K562 (cell line): ENCODE results near the gene LTBP1. TPM values are rescaled to one million over a fixed set of nuclear protein-coding genes. Genes with fewer than 3 reads are reported as not detected.

Experiments used
- FOXO4 ChIP-seq: fragments of 450-650 bp; formaldehyde crosslinking; IDR thresholded peaks from 2 replicates; pipeline ENCODE4 v1.4.0; 2020; ENCODE audit warnings: mild to moderate bottlenecking, moderate library complexity
- GABPB1 ChIP-seq: sonication (generic); formaldehyde crosslinking; IDR thresholded peaks from 2 replicates; pipeline ENCODE4 v1.8.0; 2022; ENCODE audit warnings: mild to moderate bottlenecking, missing genetic modification reagents
- KLF16 ChIP-seq: IDR thresholded peaks from 2 replicates; pipeline ENCODE4 v1.6.1; 2016; ENCODE audit warnings: antibody characterized with exemption
- MEF2A ChIP-seq: IDR thresholded peaks from 2 replicates; pipeline ENCODE4 v1.6.1; 2011; ENCODE audit warnings: low read depth, mild to moderate bottlenecking, low read length, moderate library complexity; ENCODE audit not compliant: control insufficient read depth
- MEF2D ChIP-seq: conservative IDR thresholded peaks from 2 replicates; pipeline ENCODE4 v1.6.1; 2016; ENCODE audit warnings: low read depth, missing genetic modification characterization, missing compliant biosample characterization
- MYC ChIP-seq, 2 experiments: fragments of 250-450 bp in 1 of 2; sonication (Bioruptor Pico) in 1 of 2; IDR thresholded peaks; 2 replicates each; pipeline versions ENCODE4 v1.5.1 to v1.6.1; 2012 to 2021; ENCODE audit warnings: low read depth in 2 of 2, borderline replicate concordance in 1 of 2, improper control_type of control experiment in 1 of 2, low read length in 1 of 2, mild to moderate bottlenecking in 1 of 2, moderate library complexity in 1 of 2
- PRMT5 ChIP-seq: sonication (generic); formaldehyde crosslinking; IDR thresholded peaks from 2 replicates; pipeline ENCODE4 v1.5.0; 2020; ENCODE audit warnings: missing genetic modification reagents
- U2AF2 ChIP-seq: fragments of 200-400 bp; formaldehyde crosslinking; optimal IDR thresholded peaks from 2 replicates; pipeline ENCODE3; 2017; ENCODE audit warnings: low read depth, mild to moderate bottlenecking, low read length
- USF1 ChIP-seq: sonication (generic); formaldehyde crosslinking; IDR thresholded peaks from 2 replicates; pipeline ENCODE4 v1.9.0; 2022; ENCODE audit warnings: mild to moderate bottlenecking, missing genetic modification reagents
- ZNF699 ChIP-seq: fragments of 250-450 bp; sonication (Bioruptor Pico); IDR thresholded peaks from 2 replicates; pipeline ENCODE4 v1.8.0; 2021; ENCODE audit warnings: mild to moderate bottlenecking, moderate library complexity; ENCODE audit not compliant: insufficient replicate concordance
- ZNF75A ChIP-seq: fragments of 450-650 bp; formaldehyde crosslinking; IDR thresholded peaks from 2 replicates; pipeline ENCODE4 v1.4.0; 2020; ENCODE audit warnings: mild to moderate bottlenecking
- ZNF764 ChIP-seq: fragments of 250-450 bp; sonication (Bioruptor Pico); IDR thresholded peaks from 2 replicates; pipeline ENCODE4 v1.4.0; 2020; ENCODE audit warnings: low read depth, mild to moderate bottlenecking, moderate library complexity
- polyA plus RNA-seq, 8 experiments: library from polyadenylated mRNA; depleted of rRNA in 4 of 8; stranded (reverse) in 5 of 8; unstranded in 3 of 8; fragments of >200 nt; fragmentation: Nextera tagmentation in 2 of 8; fragmentation: Illumina TruSeq in 1 of 8; extraction: Ambion mirVana in 2 of 8; extraction: Trizol in 1 of 8; gene quantifications; 2 replicates each; pipeline versions ENCODE4 v1.2.1 to v1.2.3, GENCODE V29; 2011 to 2014; ENCODE audit warnings: inconsistent platforms in 1 of 8, missing spikeins in 1 of 8
- total RNA-seq, 7 experiments: library from RNA; depleted of rRNA in 6 of 7; stranded (reverse); fragments of >200 nt in 6 of 7; fragmentation: Illumina TruSeq in 2 of 7; extraction: Trizol in 2 of 7; gene quantifications; 2 replicates each; pipeline versions ENCODE4 v1.2.1 to v1.2.3, GENCODE V29; 2011 to 2021; ENCODE audit warnings: low replicate concordance in 1 of 7
- TF ChIP-seq, protein P1 (sequence below): fragments of 450-650 bp; IDR thresholded peaks from 2 replicates; pipeline ENCODE4 v1.6.1; 2016; ENCODE audit warnings: mild to moderate bottlenecking, moderate library complexity
- TF ChIP-seq, protein P2 (sequence below), 2 experiments: fragments of 450-650 bp in 1 of 2; sonication (generic) in 1 of 2; formaldehyde crosslinking; conservative IDR thresholded peaks; 2 replicates each; pipeline versions ENCODE4 v1.4.0 to v1.8.1; 2020 to 2022; ENCODE audit warnings: mild to moderate bottlenecking in 1 of 2, missing genetic modification reagents in 1 of 2

LTBP1 gene
- total and polyA plus RNA-seq, 9 of the 15 experiments (the other 6 are each of a cell fraction or from before 2014, with no cell fraction given), result 3.6 to 16.4 (median 8.5) TPM

GRCh38 chr2:33444967-33445366 lies 498.2 kb downstream of the LTBP1 start (continued):
- TF ChIP-seq, protein P1, sequence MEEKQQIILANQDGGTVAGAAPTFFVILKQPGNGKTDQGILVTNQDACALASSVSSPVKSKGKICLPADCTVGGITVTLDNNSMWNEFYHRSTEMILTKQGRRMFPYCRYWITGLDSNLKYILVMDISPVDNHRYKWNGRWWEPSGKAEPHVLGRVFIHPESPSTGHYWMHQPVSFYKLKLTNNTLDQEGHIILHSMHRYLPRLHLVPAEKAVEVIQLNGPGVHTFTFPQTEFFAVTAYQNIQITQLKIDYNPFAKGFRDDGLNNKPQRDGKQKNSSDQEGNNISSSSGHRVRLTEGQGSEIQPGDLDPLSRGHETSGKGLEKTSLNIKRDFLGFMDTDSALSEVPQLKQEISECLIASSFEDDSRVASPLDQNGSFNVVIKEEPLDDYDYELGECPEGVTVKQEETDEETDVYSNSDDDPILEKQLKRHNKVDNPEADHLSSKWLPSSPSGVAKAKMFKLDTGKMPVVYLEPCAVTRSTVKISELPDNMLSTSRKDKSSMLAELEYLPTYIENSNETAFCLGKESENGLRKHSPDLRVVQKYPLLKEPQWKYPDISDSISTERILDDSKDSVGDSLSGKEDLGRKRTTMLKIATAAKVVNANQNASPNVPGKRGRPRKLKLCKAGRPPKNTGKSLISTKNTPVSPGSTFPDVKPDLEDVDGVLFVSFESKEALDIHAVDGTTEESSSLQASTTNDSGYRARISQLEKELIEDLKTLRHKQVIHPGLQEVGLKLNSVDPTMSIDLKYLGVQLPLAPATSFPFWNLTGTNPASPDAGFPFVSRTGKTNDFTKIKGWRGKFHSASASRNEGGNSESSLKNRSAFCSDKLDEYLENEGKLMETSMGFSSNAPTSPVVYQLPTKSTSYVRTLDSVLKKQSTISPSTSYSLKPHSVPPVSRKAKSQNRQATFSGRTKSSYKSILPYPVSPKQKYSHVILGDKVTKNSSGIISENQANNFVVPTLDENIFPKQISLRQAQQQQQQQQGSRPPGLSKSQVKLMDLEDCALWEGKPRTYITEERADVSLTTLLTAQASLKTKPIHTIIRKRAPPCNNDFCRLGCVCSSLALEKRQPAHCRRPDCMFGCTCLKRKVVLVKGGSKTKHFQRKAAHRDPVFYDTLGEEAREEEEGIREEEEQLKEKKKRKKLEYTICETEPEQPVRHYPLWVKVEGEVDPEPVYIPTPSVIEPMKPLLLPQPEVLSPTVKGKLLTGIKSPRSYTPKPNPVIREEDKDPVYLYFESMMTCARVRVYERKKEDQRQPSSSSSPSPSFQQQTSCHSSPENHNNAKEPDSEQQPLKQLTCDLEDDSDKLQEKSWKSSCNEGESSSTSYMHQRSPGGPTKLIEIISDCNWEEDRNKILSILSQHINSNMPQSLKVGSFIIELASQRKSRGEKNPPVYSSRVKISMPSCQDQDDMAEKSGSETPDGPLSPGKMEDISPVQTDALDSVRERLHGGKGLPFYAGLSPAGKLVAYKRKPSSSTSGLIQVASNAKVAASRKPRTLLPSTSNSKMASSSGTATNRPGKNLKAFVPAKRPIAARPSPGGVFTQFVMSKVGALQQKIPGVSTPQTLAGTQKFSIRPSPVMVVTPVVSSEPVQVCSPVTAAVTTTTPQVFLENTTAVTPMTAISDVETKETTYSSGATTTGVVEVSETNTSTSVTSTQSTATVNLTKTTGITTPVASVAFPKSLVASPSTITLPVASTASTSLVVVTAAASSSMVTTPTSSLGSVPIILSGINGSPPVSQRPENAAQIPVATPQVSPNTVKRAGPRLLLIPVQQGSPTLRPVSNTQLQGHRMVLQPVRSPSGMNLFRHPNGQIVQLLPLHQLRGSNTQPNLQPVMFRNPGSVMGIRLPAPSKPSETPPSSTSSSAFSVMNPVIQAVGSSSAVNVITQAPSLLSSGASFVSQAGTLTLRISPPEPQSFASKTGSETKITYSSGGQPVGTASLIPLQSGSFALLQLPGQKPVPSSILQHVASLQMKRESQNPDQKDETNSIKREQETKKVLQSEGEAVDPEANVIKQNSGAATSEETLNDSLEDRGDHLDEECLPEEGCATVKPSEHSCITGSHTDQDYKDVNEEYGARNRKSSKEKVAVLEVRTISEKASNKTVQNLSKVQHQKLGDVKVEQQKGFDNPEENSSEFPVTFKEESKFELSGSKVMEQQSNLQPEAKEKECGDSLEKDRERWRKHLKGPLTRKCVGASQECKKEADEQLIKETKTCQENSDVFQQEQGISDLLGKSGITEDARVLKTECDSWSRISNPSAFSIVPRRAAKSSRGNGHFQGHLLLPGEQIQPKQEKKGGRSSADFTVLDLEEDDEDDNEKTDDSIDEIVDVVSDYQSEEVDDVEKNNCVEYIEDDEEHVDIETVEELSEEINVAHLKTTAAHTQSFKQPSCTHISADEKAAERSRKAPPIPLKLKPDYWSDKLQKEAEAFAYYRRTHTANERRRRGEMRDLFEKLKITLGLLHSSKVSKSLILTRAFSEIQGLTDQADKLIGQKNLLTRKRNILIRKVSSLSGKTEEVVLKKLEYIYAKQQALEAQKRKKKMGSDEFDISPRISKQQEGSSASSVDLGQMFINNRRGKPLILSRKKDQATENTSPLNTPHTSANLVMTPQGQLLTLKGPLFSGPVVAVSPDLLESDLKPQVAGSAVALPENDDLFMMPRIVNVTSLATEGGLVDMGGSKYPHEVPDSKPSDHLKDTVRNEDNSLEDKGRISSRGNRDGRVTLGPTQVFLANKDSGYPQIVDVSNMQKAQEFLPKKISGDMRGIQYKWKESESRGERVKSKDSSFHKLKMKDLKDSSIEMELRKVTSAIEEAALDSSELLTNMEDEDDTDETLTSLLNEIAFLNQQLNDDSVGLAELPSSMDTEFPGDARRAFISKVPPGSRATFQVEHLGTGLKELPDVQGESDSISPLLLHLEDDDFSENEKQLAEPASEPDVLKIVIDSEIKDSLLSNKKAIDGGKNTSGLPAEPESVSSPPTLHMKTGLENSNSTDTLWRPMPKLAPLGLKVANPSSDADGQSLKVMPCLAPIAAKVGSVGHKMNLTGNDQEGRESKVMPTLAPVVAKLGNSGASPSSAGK, result no peak
- TF ChIP-seq PRMT5 (CRISPR knock-in tag) (no peak), MYC (IDR thresholded peaks at IDR 0.05; ENCODE audit: low read depth, low read length) (no peak), MYC (CRISPR knock-in tag; IDR thresholded peaks at IDR 0.05; ENCODE audit: borderline replicate concordance, low read depth) (no peak), ZNF75A (CRISPR knock-in tag) (no peak), ZNF764 (CRISPR knock-in tag) (no peak), FOXO4 (CRISPR knock-in tag) (no peak), GABPB1 (CRISPR knock-in tag) (no peak), USF1 (no peak), ZNF699 (CRISPR knock-in tag) (no peak), MEF2A (0 out of 2 replicates have a peak, but pooled peaks have one; percentile 55), U2AF2 (no peak), KLF16 (no peak), MEF2D (tag) (peak; percentile 87)
- TF ChIP-seq, protein P2, sequence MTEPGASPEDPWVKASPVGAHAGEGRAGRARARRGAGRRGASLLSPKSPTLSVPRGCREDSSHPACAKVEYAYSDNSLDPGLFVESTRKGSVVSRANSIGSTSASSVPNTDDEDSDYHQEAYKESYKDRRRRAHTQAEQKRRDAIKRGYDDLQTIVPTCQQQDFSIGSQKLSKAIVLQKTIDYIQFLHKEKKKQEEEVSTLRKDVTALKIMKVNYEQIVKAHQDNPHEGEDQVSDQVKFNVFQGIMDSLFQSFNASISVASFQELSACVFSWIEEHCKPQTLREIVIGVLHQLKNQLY (CRISPR knock-in tag; conservative IDR thresholded peaks at IDR 0.05), result no peak
